Amygdala (tissue), 56 donors: ENCODE data around the gene RHOT2.

Experiments
- DNase-seq, 56 donors: peaks; one replicate each; lab custom pipeline; 2025; lab: John Stamatoyannopoulos, UW

The RHOT2 gene

DNA sequence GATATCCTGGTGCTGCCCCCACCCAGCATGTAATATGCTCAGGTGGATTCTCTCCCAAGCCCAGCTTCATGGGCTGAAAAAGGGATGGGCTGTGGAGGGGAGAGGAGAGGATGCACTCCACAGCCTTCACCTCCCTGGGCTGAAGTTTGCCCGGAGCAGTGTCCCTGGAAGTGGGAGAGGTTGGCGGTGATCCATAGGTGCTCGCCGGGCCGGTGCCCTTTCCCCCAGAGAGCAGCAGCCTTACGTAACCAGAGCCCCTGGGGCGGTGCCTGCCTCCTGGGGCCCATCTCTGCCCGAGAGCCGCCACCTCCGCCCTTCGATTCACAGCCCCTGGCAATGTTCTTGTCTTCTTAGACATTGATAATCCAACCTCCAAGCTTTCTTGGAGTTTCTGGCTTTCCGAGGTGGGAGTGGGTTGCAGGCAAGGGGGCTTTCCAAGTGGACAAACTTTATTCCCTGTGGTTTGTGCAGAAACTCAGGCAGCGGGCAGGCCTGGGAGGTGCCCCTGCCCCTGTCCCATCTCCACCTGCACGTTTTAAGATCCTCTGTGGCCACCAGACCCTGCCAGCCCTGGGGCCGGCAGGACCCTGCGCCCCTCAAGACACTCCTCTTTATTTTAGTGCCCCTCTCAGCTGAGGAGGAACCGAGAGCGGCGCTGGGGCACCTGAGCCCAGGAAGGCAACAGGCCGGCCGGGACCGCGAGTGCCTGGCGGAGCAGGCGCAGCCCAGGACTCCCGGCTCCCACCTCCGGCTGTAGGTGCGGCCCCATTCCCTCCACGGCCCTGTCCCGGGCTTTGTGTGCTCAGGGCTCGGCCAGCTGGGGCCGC is 21.9 kb upstream of the RHOT2 start:
- DNase-seq: no peak

DNA sequence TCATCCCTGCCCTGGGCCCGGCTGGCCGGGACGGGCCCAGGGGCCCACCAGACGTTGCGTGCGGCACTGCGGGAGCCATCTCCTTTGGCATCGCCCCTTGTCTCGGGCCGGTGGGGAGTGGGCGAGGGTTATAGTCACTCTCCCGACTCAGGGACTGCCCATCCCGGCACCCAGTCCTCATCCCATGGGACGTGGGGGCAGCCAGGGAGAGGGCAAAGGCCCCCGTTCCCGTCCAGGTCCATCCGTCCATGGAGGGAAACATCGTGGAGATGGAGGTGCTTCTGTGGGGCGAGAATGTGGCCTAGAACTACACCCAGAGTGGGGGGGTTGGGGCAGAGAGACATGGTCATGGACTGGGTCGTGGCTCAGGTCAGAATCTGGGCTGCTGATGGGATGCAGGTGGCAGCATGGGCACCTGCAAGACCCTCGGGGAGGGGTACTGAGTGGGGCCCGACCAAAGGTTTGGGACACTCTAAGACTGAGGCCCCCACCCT is 21.2 kb upstream of the RHOT2 start:
- DNase-seq: no peak

DNA sequence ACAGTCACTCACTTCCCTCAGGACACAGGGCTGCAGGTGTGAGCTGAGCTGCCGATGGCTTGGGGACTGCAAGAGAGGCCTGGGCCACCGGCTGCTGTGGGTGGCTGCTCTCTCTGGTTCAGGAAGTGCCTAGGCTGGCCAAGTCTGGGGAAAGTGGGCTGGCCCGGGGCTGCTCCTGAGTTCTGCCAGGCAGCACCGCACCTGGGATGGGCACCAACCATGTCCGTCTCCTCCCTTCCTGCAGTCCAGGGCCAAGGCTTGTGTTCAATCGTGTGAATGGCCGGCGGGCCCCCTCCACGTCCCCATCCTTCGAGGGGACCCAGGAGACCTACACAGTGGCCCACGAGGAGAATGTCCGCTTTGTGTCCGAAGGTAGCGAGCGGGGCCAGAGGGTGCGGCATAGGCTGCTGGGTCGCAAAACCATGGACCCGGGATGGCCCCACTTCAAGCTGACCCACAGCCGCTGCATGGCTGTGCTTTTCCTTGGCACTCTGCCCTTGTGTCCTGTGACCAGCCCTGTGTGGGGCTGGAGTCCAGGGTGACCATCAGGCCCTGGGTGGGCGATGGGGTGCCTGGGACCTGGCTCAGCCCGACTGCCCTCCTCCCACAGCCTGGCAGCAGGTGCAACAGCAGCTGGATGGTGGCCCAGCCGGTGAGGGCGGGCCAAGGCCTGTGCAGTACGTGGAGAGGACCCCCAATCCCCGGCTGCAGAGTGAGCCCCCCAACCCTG is 20.6 kb upstream of the RHOT2 start:
- peak in 4 of 56 donors; percentile 7 to 38 (median 28) for DNase-seq

DNA sequence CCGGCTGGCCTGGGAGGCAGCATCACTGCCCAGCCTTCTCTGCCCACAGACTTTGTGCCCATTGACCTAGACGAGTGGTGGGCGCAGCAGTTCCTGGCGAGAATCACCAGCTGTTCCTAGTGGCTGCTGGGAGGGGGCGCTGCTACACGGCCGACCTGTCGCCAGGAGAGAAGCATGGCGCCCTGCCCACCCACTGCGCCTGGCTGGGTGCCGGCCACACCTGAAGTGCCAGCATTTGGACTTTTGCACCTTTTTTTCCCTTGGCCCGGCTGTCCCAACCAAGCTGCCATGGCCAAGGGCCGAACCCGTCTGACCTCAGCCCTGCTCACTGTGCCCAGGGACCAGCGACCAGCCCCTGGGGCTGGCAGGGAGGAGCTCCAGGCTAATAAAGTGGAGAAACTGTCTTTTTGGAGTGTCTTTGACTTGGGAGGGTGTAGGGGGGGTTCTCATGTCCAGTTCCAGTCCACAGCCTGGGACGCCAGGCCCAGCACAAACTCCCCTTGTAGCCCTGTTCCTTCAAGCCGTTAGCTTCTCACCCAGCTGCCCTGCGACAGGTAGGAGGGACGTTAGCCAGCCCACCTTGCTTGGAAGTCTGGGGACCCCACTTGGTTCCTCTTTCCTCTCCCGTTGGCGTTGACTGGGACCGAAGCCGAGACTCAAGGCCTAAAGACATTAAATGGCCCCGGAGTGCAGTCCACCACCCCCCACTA is 19.7 kb upstream of the RHOT2 start:
- peak in 4 of 56 donors; percentile 12 to 35 (median 22) for DNase-seq

DNA sequence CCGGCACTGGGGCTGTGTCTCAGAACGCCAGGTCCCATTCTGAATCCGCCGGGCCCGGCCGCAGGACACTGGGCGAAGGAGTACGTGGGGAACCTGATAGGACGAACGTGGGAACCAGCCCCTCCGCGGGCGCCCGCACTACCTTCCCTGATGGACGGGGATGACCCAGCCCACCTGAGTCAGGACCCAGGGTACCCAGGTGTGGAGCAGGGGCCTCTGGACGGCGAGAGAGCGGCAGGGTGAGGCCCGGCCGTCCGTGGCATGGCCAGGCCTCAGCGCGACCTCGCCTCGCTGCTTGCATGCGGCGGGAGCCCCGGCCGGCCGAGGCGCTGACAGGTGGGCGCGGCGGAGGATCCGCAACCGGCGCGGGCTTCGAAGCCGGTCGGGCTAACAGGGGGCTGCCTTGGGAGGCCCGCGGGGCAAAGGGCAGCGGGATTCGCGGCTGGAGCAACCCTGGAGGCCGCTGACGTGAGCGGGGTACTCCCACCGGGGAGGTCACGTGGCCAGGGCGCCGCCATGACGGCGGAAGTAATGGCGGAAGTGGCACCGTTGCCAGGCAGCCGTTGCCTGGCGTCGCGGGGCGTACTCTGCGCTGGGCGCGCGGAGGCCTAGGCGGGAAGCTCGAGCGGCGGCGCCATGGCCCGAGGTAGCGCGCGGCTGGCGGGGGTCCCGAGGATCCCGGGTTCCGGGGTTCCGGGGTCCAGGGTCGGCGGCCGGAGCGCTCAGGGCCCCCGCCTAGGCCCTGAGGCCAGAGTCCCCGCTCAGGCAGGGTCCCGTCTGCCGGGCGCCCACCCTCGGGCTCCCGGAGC is 18.9 kb upstream of the RHOT2 start, which contains the start of gene WDR90:
Gene WDR90, plus strand, starts transcription at position 585 of the 809 bp plus-strand sequence. Its CDS starts 52 bp downstream, at position 637.
- DNase-seq: peak; percentile 63 to 97 (median 85)

DNA sequence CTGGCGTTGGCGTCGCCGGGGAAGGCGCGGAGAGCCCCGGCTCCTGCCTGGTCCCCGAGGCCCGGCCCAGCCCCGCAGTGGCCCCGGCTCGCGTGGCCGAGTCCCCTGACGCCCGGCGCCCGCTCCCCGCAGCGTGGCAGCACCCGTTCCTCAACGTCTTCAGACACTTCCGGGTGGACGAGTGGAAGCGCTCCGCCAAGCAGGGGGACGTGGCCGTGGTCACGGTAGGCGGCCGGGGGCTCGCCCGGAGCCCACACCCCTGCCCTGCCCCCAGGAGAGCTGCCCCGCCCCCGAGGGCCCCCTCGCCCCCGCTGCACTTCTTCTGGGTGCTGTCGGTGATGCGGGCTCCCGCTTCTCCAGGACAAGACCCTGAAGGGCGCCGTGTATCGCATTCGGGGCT is 18.3 kb upstream of the RHOT2 start:
- DNase-seq: no peak

DNA sequence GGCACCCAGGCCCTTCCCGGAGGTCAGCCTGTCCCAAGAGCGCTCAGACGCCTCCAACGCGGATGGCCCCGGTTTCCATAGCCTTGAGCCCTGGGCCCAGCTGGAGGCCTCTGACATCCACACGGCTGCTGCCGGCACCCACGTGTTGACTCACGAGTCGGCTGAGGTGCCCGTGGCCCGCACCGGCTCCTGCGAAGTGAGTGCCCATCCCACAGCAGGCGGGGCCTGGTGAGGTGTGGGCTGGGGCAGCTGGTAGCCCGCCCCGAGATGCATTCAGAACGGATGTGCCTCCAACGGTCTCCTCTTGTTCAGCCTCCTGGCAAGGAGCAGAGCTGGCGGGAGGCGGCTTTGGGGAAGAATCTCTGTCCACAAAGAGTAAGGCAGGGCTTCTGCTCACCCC is 16.1 kb upstream of the RHOT2 start:
- no peak for DNase-seq

DNA sequence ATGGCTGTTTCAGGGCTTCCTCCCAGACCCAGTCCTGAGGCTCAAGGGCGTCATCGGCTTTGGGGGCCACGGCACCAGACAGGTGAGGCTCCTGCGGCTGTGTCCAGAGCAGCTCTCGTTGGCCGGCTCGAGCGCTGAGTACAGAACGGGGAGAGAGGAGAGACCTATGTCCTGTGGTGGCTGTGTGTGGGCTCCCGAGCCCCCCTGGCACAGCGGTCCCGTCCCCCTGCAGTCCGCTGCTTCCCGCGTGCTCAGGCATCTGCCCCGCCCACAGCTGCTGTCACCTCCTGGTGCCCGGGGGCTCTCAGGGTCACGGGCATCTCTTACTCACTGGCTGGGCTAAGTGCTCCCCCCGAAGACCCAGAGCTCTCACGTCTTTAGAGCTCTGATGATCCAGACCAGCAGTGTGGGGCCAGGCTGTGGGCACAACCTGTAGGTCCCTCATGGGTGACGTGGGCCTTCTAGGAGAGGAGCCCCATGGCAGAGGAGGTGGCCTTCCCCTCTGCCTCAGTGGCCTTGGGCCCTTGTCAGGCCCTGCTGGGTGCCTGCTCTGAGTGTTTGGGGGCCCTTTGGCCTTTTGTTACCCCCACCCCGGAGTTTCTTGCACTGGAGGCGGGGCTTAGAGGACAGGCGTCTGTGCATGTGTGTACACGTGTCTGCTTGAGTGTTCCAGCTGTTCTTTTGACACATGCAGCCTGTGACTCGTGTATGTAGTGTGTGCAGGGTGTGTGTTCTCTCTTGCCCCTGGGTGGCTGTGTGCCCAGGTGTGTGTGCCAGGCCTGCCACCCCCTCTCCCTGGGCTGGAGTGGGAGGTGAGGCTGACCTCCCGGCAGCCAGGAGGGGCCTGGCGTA is 15.3 kb upstream of the RHOT2 start:
- no peak for DNase-seq

DNA sequence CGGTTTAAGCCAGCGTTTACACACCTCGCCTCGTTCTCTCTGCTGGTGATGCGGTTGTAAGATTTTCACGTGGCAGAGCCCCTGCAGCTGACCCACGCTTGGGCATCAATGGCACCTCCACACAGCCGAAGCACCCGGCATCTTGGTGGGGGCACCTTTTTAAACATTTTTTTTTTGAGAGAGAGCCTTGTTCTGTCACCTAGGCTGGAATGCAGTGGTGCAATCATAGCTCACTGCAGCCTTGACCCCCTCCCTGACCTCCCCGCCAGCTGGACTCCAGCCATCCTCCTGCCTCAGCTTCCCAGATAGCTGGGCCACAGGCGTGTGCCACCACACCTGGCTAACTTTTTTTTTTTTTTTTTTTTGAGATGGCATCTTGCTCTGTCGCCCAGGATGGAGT is 13.9 kb upstream of the RHOT2 start:
- no peak for DNase-seq

DNA sequence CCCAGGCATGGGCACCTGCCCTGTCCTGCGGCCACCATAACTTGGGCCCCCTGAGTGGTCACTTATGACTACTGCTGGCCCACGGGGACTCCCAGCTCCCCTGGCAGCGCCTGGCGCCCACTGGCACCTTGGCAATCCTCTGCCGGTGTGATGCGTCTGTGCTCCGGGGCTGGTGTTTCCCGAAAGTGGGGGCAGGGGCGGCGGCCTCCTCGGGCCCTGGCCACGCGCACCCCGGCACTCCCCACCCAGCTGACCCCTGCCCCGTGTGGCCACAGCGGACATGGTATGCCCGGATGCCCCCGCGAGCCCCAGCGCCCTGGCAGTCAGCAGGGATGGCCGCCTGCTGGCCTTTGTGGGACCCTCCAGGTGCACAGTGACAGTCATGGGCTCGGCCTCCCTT is 10.4 kb upstream of the RHOT2 start:
- no peak for DNase-seq

DNA sequence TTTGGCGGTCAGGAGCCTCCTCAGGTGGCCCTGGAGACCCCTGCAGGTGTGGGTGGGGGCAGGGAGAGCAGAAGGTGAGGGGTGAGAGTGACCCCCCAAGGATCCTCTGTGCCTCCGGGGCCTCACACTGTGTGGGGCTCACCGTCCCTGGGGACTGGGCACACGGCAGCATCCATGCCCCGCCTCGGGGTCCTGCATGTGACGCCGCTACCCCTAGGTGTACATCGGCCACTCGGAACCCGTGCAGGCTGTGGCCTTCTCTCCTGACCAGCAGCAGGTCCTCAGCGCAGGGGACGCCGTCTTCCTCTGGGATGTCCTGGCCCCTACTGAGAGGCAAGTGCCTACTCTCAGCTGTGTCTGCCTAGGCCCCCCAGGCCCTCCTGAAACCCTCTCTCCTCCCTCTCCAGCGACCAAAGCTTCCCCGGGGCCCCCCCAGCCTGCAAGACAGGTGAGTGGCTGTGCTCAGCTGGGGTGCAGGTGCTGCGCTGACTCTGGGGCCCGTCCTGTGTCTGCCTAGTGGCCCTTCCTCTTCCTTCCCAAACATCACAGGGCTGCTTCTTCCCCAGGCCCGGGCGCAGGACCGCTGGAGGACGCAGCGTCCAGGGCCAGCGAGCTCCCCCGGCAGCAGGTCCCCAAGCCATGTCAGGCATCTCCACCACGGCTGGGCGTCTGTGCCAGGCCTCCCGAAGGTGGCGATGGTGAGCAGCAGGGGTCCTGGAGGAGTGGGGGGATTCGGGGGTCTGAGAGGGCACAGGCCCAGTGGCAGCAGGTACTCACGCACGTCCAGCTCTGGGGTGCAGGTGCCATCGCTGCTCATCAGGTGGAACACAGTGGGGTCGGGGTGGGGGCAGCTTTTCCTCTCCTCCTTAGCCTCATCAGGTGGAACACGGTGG is 9.0 kb upstream of the RHOT2 start:
- DNase-seq: no peak

DNA sequence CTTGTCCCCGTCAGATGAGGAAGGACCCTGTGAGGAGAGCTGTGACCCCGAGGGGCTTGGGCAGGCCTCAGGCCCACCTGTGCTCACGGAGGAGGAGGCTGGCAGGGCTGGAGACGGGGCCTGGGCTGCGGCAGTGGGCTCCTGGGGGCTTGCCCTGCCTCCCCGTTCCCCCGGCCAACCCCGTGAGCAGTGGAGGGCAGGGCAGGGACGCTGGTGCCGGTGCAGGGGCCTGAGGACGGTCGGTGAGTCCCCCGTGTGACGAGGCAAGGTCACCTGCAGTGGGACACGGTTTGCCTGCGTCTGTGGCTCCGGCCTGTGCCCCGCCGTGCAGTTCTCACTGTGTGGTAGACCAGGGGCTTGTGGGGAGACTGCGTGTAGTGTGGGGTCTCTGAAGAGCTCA is 8.3 kb upstream of the RHOT2 start:
- DNase-seq: no peak

DNA sequence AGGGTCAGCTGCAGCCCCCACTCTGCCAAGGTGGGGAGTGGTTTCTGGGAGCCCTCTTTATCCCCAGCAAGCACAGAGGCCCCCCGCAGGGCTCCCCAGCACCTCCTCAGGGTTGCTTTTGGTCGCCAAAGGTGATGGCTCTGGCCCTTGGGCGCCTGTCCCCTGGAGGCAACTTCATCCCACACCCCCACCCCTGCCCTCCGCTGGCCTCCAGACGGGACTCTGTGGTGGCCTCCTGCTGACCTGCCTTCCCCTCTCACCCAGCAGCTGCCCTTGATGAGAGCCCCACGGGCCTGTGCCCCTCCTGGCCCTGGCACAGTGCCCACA is 7.8 kb upstream of the RHOT2 start:
- DNase-seq: no peak

DNA sequence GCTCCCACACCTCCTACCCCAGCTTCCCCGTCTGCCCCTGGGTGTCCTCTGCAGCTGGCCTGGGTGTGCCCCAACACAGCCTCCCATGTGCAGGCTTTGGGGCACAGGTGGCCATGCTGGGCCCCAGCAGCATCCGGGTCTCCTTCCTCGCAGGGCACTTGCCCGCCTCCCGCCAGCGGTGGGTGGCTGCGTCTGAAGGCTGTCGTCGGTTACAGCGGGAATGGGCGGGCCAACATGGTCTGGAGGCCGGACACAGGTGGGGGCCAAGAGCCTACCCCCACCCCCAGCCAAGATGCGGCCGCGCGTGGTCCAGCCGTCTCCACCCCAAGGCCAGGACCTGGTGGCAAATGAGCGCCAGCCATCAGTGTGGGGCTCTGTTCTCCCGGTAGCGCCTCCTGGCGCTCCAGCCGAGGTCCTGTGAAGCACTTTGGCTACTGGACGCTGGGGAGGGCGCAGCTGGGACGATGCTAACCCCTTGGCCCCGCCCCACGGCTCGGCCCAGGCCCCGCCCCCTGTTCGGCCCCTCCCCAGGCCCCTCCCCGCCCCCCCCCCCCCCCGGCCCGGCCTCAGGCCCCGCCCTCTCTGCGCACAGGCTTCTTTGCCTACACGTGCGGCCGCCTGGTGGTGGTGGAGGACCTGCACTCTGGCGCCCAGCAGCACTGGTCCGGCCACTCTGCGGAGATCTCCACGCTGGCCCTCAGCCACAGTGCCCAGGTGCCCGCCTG is 7.3 kb upstream of the RHOT2 start:
- peak in 55 of 56 donors; percentile 17 to 94 (median 77) for DNase-seq

DNA sequence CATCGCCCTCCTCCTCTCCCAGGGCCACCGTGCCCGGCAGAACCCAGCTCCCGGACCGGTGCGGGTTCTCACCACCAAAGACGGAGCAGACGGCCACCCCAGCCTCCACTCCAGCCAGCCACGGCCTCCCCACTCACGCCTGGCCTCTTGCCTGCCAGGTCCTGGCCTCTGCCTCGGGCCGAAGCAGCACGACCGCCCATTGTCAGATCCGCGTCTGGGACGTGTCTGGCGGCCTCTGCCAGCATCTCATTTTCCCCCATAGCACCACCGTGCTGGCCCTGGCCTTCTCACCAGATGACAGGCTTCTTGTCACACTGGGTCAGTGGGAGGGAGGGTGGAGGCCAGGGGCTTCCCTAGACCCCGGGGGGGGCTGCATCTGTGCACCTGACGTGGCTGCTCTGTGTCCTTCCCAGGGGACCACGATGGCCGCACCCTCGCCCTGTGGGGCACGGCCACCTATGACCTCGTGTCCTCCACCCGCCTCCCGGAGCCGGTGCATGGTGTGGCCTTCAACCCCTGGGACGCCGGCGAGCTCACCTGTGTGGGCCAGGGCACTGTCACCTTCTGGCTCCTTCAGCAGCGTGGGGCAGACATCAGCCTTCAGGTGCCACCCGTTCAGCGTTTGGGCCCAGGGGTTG is 6.6 kb upstream of the RHOT2 start:
- DNase-seq: peak in 2 of 56 donors; percentile 24 to 61

DNA sequence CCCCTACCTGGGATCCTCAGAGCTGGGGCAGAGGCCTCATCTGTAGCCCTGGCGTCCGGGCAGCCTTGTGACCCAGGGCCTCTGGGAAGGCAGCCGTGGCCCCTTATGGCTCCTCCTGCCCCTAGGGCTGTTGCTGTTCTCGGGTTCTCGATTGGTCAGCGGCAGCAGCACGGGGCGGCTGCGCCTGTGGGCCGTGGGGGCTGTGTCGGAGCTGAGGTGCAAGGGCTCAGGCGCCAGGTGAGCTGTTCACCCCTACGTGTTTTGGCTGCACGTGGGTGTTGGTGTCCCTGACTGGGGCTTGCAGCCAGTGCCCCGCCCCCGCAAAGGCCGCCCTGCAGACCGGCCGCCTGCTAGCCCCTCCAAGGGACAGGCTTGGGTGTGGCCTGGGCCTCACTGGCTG is 5.8 kb upstream of the RHOT2 start:
- no peak for DNase-seq

DNA sequence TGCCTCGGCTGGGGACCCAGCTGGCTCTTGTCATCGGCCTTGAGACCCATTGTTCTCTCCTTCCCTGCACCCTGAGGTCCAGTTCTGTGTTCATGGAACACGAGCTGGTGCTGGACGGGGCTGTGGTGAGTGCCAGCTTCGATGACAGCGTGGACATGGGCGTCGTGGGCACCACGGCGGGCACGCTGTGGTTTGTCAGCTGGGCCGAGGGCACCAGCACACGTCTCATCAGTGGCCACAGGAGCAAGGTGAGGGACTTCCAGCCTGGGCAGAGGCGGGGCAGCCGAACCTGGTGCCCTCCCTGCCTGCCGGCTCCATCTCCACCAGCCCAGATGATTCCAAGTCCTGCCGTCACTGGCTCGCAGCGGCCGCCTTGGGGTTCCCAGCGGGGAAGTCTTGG is 5.3 kb upstream of the RHOT2 start:
- no peak for DNase-seq
